Sigmoid colon (tissue), 7 donors: ENCODE measurements around the gene ITPK1. TPM values are rescaled to one million over a fixed set of nuclear protein-coding genes. Genes with fewer than 3 reads are reported as not detected.
A peak's percentile ranks its signal among the peaks of the same experiment; 100 is the strongest.

Experiments
- DNase-seq: peaks from one replicate; pipeline ENCODE4 v3.0.0-alpha.2; 2019
- H3K27ac ChIP-seq, 4 donors: fragments of 200-600 bp; sonication (generic); one replicate each; pipeline ENCODE4 v1.5.1; 2016 to 2019; ENCODE audit warnings: mild to moderate bottlenecking in 1 of 4
- H3K27me3 ChIP-seq, 3 donors: fragments of 200-600 bp; sonication (generic); one replicate each; pipeline ENCODE4 v1.5.1; 2019; ENCODE audit warnings: mild to moderate bottlenecking in 1 of 3
- H3K36me3 ChIP-seq, 4 donors: fragments of 200-600 bp; sonication (generic); one replicate each; pipeline ENCODE4 v1.5.1; 2016 to 2019
- H3K4me1 ChIP-seq, 4 donors: fragments of 200-600 bp; sonication (generic); one replicate each; pipeline ENCODE4 v1.5.1; 2017 to 2019
- H3K4me3 ChIP-seq, 4 donors: fragments of 200-600 bp; sonication (generic); one replicate each; pipeline ENCODE4 v1.5.1; 2017 to 2019; ENCODE audit warnings: mild to moderate bottlenecking in 2 of 4, moderate library complexity in 1 of 4
- H3K9me3 ChIP-seq, 4 donors: fragments of 200-600 bp in 3 of 4; sonication (generic) in 3 of 4; one replicate each; pipeline versions ENCODE4 v1.5.1 to v1.6.1; 2013 to 2019
- CTCF ChIP-seq, 4 experiments: fragments of 450-650 bp in 3 of 4; fragments of 200-600 bp in 1 of 4; IDR thresholded peaks; one replicate each; pipeline ENCODE4 v1.5.1; 2016 to 2019; ENCODE audit warnings: antibody characterized with exemption in 4 of 4, mild to moderate bottlenecking in 3 of 4, moderate library complexity in 2 of 4
- EP300 ChIP-seq, 4 donors: sonication (generic); formaldehyde crosslinking; IDR thresholded peaks; one replicate each; pipeline ENCODE4 v1.6.1; 2017; ENCODE audit warnings: antibody characterized with exemption in 4 of 4
- POLR2A ChIP-seq, 2 donors: fragments of 450-650 bp; IDR thresholded peaks; one replicate each; pipeline ENCODE4 v1.6.1; 2016; ENCODE audit warnings: antibody characterized with exemption in 2 of 2, mild to moderate bottlenecking in 2 of 2, moderate library complexity in 2 of 2
- POLR2AphosphoS5 ChIP-seq, 4 donors: sonication (generic); formaldehyde crosslinking; IDR thresholded peaks; one replicate each; pipeline ENCODE4 v1.6.1; 2017; ENCODE audit warnings: antibody characterized with exemption in 4 of 4
- WGBS, 2 donors: extraction: QIAGEN DNeasy Blood & Tissue Kit; methylation state at CpG; one replicate each; pipeline ENCODE4 v1.1.7; 2013; 5-methylcytosine and 5-hydroxymethylcytosine counted together
- intact Hi-C: fragments of 100-400 bp; cut with DNase I; formaldehyde crosslinking; loops from one replicate; pipeline ENCODE4 v1.15.1; 2023
- polyA plus RNA-seq, 3 donors: library from polyadenylated mRNA; stranded (reverse); fragments of 200-250 nt; gene quantifications; one replicate each; pipeline ENCODE4 v1.2.3, GENCODE V29; 2013
- total RNA-seq, 4 donors: library from RNA; depleted of rRNA; stranded (reverse); fragments of >200 nt; gene quantifications; one replicate each; pipeline ENCODE4 v1.1.0, GENCODE V29; 2016
- donor health status: healthy with polysubstance abuse.
- donor health status: Bipolar disorder and iron deficiency.
- donor health status: healthy.

The ITPK1 gene
- total and polyA plus RNA-seq, 7 donors: 39.8 to 75.4 (median 61.8) TPM

GRCh38 chr14:93096691-93097322 is 18.9 kb downstream of the ITPK1 start:
- TF ChIP-seq POLR2AphosphoS5 (IDR thresholded peaks at IDR 0.05): no peak
- TF ChIP-seq POLR2A (IDR thresholded peaks at IDR 0.05): no peak
- TF ChIP-seq EP300 (IDR thresholded peaks at IDR 0.05): no peak
- H3K9me3 ChIP-seq: no peaks in the 10 kb centered on the region
- peak overlapping the region in 1 of 4 donors; percentile 53 for H3K27ac ChIP-seq
- no peak overlapping the region for H3K4me3 ChIP-seq
- DNase-seq: no peak
- no peaks in the 10 kb centered on the region for H3K36me3 ChIP-seq
- H3K4me1 ChIP-seq: peaks cover 0 to 81% (median 68%) of the 10 kb centered on the region in 4 donors
- no peaks in the 10 kb centered on the region for H3K27me3 ChIP-seq
- intact Hi-C loops: no loop called here
- WGBS, 2 donors: 86 to 91% methylated on average over 13 of the region's 13 CpGs

GRCh38 chr14:93095742-93096510 is 19.8 kb downstream of the ITPK1 start:
- H3K4me1 ChIP-seq: peaks cover 0 to 83% (median 77%) of the 10 kb centered on the region in 4 donors
- no peaks in the 10 kb centered on the region for H3K36me3 ChIP-seq
- H3K27ac ChIP-seq: no peak overlapping the region
- H3K27me3 ChIP-seq: no peaks in the 10 kb centered on the region
- H3K4me3 ChIP-seq: no peak overlapping the region
- WGBS, 2 donors: 96 to 97% methylated on average over 13 of the region's 13 CpGs
- no peak for TF ChIP-seq POLR2A (IDR thresholded peaks at IDR 0.05)
- no peak for TF ChIP-seq EP300 (IDR thresholded peaks at IDR 0.05)
- no peak for TF ChIP-seq CTCF (IDR thresholded peaks at IDR 0.05)
- TF ChIP-seq POLR2AphosphoS5 (IDR thresholded peaks at IDR 0.05): no peak
- intact Hi-C loops: no loop called here
- no peaks in the 10 kb centered on the region for H3K9me3 ChIP-seq
- no peak for DNase-seq

- intact Hi-C loops: no loop called here
- Histone ChIP-seq H3K4me1 (peaks cover 0 to 85% (median 83%) of the 10 kb centered on the region in 4 donors), H3K36me3 (no peaks in the 10 kb centered on the region), H3K4me3 (no peak overlapping the region), H3K9me3 (no peaks in the 10 kb centered on the region), H3K27me3 (no peaks in the 10 kb centered on the region), H3K27ac (peak overlapping the region in 3 of 4 donors; percentile 66 to 74 (median 68))
- no peak for DNase-seq
- WGBS, 2 donors: 91 to 94% methylated on average over 20 of the region's 20 CpGs
- no peak for TF ChIP-seq POLR2A (IDR thresholded peaks at IDR 0.05)
- TF ChIP-seq CTCF (IDR thresholded peaks at IDR 0.05): no peak
- no peak for TF ChIP-seq POLR2AphosphoS5 (IDR thresholded peaks at IDR 0.05)
- no peak for TF ChIP-seq EP300 (IDR thresholded peaks at IDR 0.05)
Measured at GRCh38 chr14:93094121-93094918, 21.4 kb downstream of the ITPK1 start.

- Histone ChIP-seq H3K36me3 (no peaks in the 10 kb centered on the region), H3K4me3 (no peak overlapping the region), H3K9me3 (no peaks in the 10 kb centered on the region), H3K4me1 (peaks cover 0 to 85% (median 76%) of the 10 kb centered on the region in 4 donors), H3K27me3 (no peaks in the 10 kb centered on the region), H3K27ac (peak overlapping the region; percentile 66 to 74 (median 70))
- TF ChIP-seq POLR2AphosphoS5 (IDR thresholded peaks at IDR 0.05) (no peak), CTCF (IDR thresholded peaks at IDR 0.05) (no peak), POLR2A (IDR thresholded peaks at IDR 0.05) (no peak), EP300 (IDR thresholded peaks at IDR 0.05) (no peak)
- WGBS, 2 donors: 94 to 95% methylated on average over 24 of the region's 24 CpGs
- intact Hi-C loops: no loop called here
- DNase-seq: no peak
Measured at GRCh38 chr14:93092606-93093556, 22.8 kb downstream of the ITPK1 start.
